GM18511 (cell line): ENCODE results near the gene KNSTRN.

ENCODE experiments used
- ATAC-seq: cut with Tn5 transposase; IDR thresholded peaks from one replicate; pipeline ENCODE4 v1.9.1; 2021; ENCODE audit warnings: mild to moderate bottlenecking, moderate library complexity; ENCODE audit not compliant: unreplicated experiment

KNSTRN gene

GRCh38 chr15:40397688-40398412 is 15.3 kb downstream of the KNSTRN start:
- no peak for ATAC-seq

GRCh38 chr15:40398413-40398873 is 15.9 kb downstream of the KNSTRN start:
- ATAC-seq: peak; percentile 94

GRCh38 chr15:40399370-40399769 is 16.8 kb downstream of the KNSTRN start:
- no peak for ATAC-seq

- ATAC-seq: peak; percentile 94
Observed at GRCh38 chr15:40405501-40406381, 23.2 kb downstream of the KNSTRN start, which contains the start of gene IVD. Gene IVD, plus strand, starts transcription at chr15:40405795. Its CDS starts 33 bp downstream, at chr15:40405828.

GRCh38 chr15:40407330-40407990 is 24.9 kb downstream of the KNSTRN start:
- peak; percentile 50 for ATAC-seq

GRCh38 chr15:40409366-40409765 is 26.8 kb downstream of the KNSTRN start:
- no peak for ATAC-seq

GRCh38 chr15:40410476-40410875 is 28.0 kb downstream of the KNSTRN start:
- ATAC-seq: no peak

- no peak for ATAC-seq
Observed at GRCh38 chr15:40412095-40412759, 29.7 kb downstream of the KNSTRN start.

GRCh38 chr15:40413036-40413435 is 30.5 kb downstream of the KNSTRN start:
- no peak for ATAC-seq

- no peak for ATAC-seq
Observed at GRCh38 chr15:40414816-40415215, 32.3 kb downstream of the KNSTRN start.

- ATAC-seq: no peak
Observed at GRCh38 chr15:40415226-40415625, 32.7 kb downstream of the KNSTRN start.

GRCh38 chr15:40416056-40416455 is 33.5 kb downstream of the KNSTRN start:
- ATAC-seq: no peak

- ATAC-seq: no peak
Observed at GRCh38 chr15:40418126-40418525, 35.6 kb downstream of the KNSTRN start.

- ATAC-seq: no peak
Observed at GRCh38 chr15:40420071-40420713, 37.7 kb downstream of the KNSTRN start.

- ATAC-seq: no peak
Observed at GRCh38 chr15:40420793-40421192, 38.3 kb downstream of the KNSTRN start.

GRCh38 chr15:40421246-40422157 is 39.0 kb downstream of the KNSTRN start:
- peak; percentile 86 for ATAC-seq

- no peak for ATAC-seq
Observed at GRCh38 chr15:40424483-40425115, 42.1 kb downstream of the KNSTRN start.

- ATAC-seq: no peak
Observed at GRCh38 chr15:40425681-40426080, 43.2 kb downstream of the KNSTRN start.

- no peak for ATAC-seq
Observed at GRCh38 chr15:40427188-40427587, 44.7 kb downstream of the KNSTRN start.
